ENCODE measurements around the gene MRPL17.

- no peak for TF ChIP-seq TBP (optimal IDR thresholded peaks at IDR 0.05; ENCODE audit: low read depth, low read length)
- TF ChIP-seq SP1 (CRISPR knock-in tag; IDR thresholded peaks at IDR 0.05): no peak
- TF ChIP-seq ZNF24 (IDR thresholded peaks at IDR 0.05): no peak
- TF ChIP-seq ID3 (CRISPR knock-in tag; IDR thresholded peaks at IDR 0.05): no peak
- TF ChIP-seq ID3 (tag; IDR thresholded peaks at IDR 0.05): no peak
- TF ChIP-seq MYNN (IDR thresholded peaks at IDR 0.05): no peak
- no peak for TF ChIP-seq MYNN (CRISPR knock-in tag; IDR thresholded peaks at IDR 0.05)
- TF ChIP-seq NFE2 (IDR thresholded peaks at IDR 0.05; ENCODE audit: low read depth): no peak
- no peak for TF ChIP-seq SMC3 (conservative IDR thresholded peaks at IDR 0.05; ENCODE audit: insufficient read depth, low read depth, low read length)
- TF ChIP-seq NCOA6 (IDR thresholded peaks at IDR 0.05): no peak
Measured at GRCh38 chr11:6655020-6655789, 27.9 kb downstream of the MRPL17 start.

All from K562 (cell line).